RWPE2 (cell line): ENCODE results near the gene GIMAP1.

Experiments
- ATAC-seq: fragments of 200-7000 bp; cut with Tn5 transposase; 3 replicates; pipeline ENCODE4 v1.9.1; 2021; ENCODE audit warnings: low read depth
- DNase-seq: peaks from one replicate; pipeline ENCODE4 v3.0.0-alpha.2; 2020; ENCODE audit warnings: low spot score
- H3K27ac ChIP-seq: fragments of 450-650 bp; 2 replicates; pipeline ENCODE4 v1.5.1; 2017; ENCODE audit warnings: mild to moderate bottlenecking; ENCODE audit not compliant: poor library complexity, severe bottlenecking
- H3K27me3 ChIP-seq: fragments of 250-450 bp; sonication (Bioruptor Pico); 2 replicates; pipeline ENCODE4 v1.5.1; 2021; ENCODE audit warnings: mild to moderate bottlenecking, moderate library complexity; ENCODE audit not compliant: insufficient read depth, poor library complexity, severe bottlenecking
- H3K36me3 ChIP-seq: fragments of 250-450 bp; sonication (Bioruptor Pico); 2 replicates; pipeline ENCODE4 v1.5.1; 2020; ENCODE audit warnings: low read depth, mild to moderate bottlenecking, moderate library complexity
- H3K4me1 ChIP-seq: fragments of 250-450 bp; sonication (Bioruptor Pico); 2 replicates; pipeline ENCODE4 v1.5.1; 2021; ENCODE audit warnings: mild to moderate bottlenecking, moderate library complexity; ENCODE audit not compliant: insufficient read depth, poor library complexity, severe bottlenecking
- H3K4me3 ChIP-seq: fragments of 250-450 bp; sonication (Bioruptor Pico); 2 replicates; pipeline ENCODE4 v1.5.1; 2021; ENCODE audit warnings: mild to moderate bottlenecking, moderate library complexity; ENCODE audit not compliant: severe bottlenecking
- H3K9me3 ChIP-seq: fragments of 250-450 bp; sonication (Bioruptor Pico); 2 replicates; pipeline ENCODE4 v1.5.1; 2021; ENCODE audit warnings: mild to moderate bottlenecking, moderate library complexity; ENCODE audit not compliant: severe bottlenecking
- CTCF ChIP-seq: fragments of 450-650 bp; IDR thresholded peaks from one replicate; pipeline ENCODE4 v1.5.1; 2017; ENCODE audit warnings: mild to moderate bottlenecking, moderate library complexity; ENCODE audit not compliant: poor library complexity, severe bottlenecking

The GIMAP1 gene

GRCh38 chr7:150703209-150703608, 13.2 kb upstream of the GIMAP1 start:
- DNase-seq: no peak

GRCh38 chr7:150715293-150715692, 1.1 kb upstream of the GIMAP1 start:
- Histone ChIP-seq H3K27ac (no peak overlapping the region), H3K4me3 (no peak overlapping the region), H3K36me3 (no peaks in the 10 kb centered on the region), H3K4me1 (no peaks in the 10 kb centered on the region), H3K27me3 (no peaks in the 10 kb centered on the region), H3K9me3 (no peaks in the 10 kb centered on the region)
- DNase-seq (no peak), ATAC-seq (no peak)
- TF ChIP-seq CTCF: no peak

More at GRCh38 chr7:150703209-150703608, 13.2 kb upstream of the GIMAP1 start:
- ATAC-seq: no peak
- H3K9me3 ChIP-seq: peaks cover 10% of the 10 kb centered on the region
- no peaks in the 10 kb centered on the region for H3K27me3 ChIP-seq
- no peaks in the 10 kb centered on the region for H3K36me3 ChIP-seq
- TF ChIP-seq CTCF: no peak
- no peaks in the 10 kb centered on the region for H3K4me1 ChIP-seq
- H3K4me3 ChIP-seq: no peak overlapping the region
- no peak overlapping the region for H3K27ac ChIP-seq

- Histone ChIP-seq H3K4me1 (no peaks in the 10 kb centered on the region), H3K27me3 (no peaks in the 10 kb centered on the region), H3K9me3 (no peaks in the 10 kb centered on the region), H3K4me3 (no peak overlapping the region), H3K27ac (no peak overlapping the region), H3K36me3 (no peaks in the 10 kb centered on the region)
- no peak for DNase-seq
- TF ChIP-seq CTCF: no peak
- ATAC-seq: no peak
Measured at GRCh38 chr7:150715738-150716137, 675 bp upstream of the GIMAP1 start.

- no peak for DNase-seq
- H3K4me1 ChIP-seq: no peaks in the 10 kb centered on the region
- H3K36me3 ChIP-seq: no peaks in the 10 kb centered on the region
- TF ChIP-seq CTCF: no peak
- H3K4me3 ChIP-seq: no peak overlapping the region
- no peaks in the 10 kb centered on the region for H3K9me3 ChIP-seq
- no peak for ATAC-seq
- H3K27ac ChIP-seq: no peak overlapping the region
- H3K27me3 ChIP-seq: no peaks in the 10 kb centered on the region
Measured at GRCh38 chr7:150716939-150717338, 526 bp downstream of the GIMAP1 start.

- Histone ChIP-seq H3K36me3 (no peaks in the 10 kb centered on the region), H3K4me3 (no peak overlapping the region), H3K4me1 (no peaks in the 10 kb centered on the region), H3K27me3 (no peaks in the 10 kb centered on the region), H3K9me3 (no peaks in the 10 kb centered on the region), H3K27ac (no peak overlapping the region)
- no peak for TF ChIP-seq CTCF
- ATAC-seq (no peak), DNase-seq (no peak)
Measured at GRCh38 chr7:150717814-150718420, 1.5 kb downstream of the GIMAP1 start.
